ENCODE results near the gene ADH4. TPM values are rescaled to one million over a fixed set of nuclear protein-coding genes. Genes with fewer than 3 reads are reported as not detected.

The ADH4 gene
- total RNA-seq, 1 experiment from 2014 or later, result 0.10 TPM

DNA sequence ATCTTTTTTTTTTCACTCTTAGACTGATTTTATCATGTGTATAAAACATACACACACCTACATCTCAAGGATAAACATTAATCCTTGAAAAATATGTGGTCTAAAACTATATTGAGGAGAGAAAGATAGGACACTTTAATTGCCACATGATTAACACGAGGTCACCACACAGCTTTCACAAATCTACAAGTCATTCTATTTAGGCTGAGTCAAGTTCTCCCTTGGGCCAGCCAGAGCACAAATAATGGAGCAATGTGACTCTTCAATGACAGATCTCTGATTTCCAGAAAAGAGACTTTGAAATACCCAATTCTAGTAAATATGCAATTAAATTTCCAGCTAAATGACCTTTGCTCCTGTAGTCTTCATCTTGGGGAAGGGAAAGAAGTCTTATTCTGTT is 12.9 kb upstream of the ADH4 start:
- CTCF ChIA-PET, result no interaction called here
- H3K27ac ChIP-seq (ENCODE audit: low read length), result no peak overlapping the region
- intact Hi-C loops (cut with micrococcal nuclease; ENCODE audit: unreplicated experiment) (no loop called here), in situ Hi-C loops (cut with HindIII; ENCODE audit: low pct_unique_long_range_greater_than_20kb, low sequenced_read_pairs) (no loop called here)
- H3K27me3 ChIP-seq (ENCODE audit: control insufficient read depth, insufficient read depth, low read length), result no peaks in the 10 kb centered on the region
- H3K9me3 ChIP-seq (ENCODE audit: control insufficient read depth, insufficient read depth, low read depth, low read length), result no peaks in the 10 kb centered on the region
- no TSS peak for BruUV-seq (replicated peaks)
- POLR2A ChIA-PET, result interaction anchor here (0.7 kb wide), 1 partner anchor 12 kb away, joined by 5 read pairs; no protein-coding TSS in a partner anchor
- ATAC-seq, result no peak
- no peaks in the 10 kb centered on the region for H3K4me1 ChIP-seq (ENCODE audit: control insufficient read depth, insufficient read depth, low read length)
- H3K36me3 ChIP-seq (ENCODE audit: control insufficient read depth, insufficient read depth, low read length), result no peaks in the 10 kb centered on the region
- no peak overlapping the region for H3K4me3 ChIP-seq (ENCODE audit: low read depth in 2 of 2, low read length in 2 of 2)
- TF ChIP-seq SIN3A (IDR thresholded peaks at IDR 0.05; ENCODE audit: borderline replicate concordance, insufficient read depth, low read depth, low read length) (no peak), TCF7L2 (IDR thresholded peaks at IDR 0.05; ENCODE audit: low read depth, low read length) (no peak), POLR2AphosphoS5 (IDR thresholded peaks at IDR 0.05; ENCODE audit: low read depth, low read length) (no peak)
- TF ChIP-seq, protein P1, sequence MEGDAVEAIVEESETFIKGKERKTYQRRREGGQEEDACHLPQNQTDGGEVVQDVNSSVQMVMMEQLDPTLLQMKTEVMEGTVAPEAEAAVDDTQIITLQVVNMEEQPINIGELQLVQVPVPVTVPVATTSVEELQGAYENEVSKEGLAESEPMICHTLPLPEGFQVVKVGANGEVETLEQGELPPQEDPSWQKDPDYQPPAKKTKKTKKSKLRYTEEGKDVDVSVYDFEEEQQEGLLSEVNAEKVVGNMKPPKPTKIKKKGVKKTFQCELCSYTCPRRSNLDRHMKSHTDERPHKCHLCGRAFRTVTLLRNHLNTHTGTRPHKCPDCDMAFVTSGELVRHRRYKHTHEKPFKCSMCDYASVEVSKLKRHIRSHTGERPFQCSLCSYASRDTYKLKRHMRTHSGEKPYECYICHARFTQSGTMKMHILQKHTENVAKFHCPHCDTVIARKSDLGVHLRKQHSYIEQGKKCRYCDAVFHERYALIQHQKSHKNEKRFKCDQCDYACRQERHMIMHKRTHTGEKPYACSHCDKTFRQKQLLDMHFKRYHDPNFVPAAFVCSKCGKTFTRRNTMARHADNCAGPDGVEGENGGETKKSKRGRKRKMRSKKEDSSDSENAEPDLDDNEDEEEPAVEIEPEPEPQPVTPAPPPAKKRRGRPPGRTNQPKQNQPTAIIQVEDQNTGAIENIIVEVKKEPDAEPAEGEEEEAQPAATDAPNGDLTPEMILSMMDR (IDR thresholded peaks at IDR 0.05), result no peak
- TF ChIP-seq, protein P2, sequence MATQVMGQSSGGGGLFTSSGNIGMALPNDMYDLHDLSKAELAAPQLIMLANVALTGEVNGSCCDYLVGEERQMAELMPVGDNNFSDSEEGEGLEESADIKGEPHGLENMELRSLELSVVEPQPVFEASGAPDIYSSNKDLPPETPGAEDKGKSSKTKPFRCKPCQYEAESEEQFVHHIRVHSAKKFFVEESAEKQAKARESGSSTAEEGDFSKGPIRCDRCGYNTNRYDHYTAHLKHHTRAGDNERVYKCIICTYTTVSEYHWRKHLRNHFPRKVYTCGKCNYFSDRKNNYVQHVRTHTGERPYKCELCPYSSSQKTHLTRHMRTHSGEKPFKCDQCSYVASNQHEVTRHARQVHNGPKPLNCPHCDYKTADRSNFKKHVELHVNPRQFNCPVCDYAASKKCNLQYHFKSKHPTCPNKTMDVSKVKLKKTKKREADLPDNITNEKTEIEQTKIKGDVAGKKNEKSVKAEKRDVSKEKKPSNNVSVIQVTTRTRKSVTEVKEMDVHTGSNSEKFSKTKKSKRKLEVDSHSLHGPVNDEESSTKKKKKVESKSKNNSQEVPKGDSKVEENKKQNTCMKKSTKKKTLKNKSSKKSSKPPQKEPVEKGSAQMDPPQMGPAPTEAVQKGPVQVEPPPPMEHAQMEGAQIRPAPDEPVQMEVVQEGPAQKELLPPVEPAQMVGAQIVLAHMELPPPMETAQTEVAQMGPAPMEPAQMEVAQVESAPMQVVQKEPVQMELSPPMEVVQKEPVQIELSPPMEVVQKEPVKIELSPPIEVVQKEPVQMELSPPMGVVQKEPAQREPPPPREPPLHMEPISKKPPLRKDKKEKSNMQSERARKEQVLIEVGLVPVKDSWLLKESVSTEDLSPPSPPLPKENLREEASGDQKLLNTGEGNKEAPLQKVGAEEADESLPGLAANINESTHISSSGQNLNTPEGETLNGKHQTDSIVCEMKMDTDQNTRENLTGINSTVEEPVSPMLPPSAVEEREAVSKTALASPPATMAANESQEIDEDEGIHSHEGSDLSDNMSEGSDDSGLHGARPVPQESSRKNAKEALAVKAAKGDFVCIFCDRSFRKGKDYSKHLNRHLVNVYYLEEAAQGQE (IDR thresholded peaks at IDR 0.05; ENCODE audit: insufficient read depth in 1 of 2, low read depth in 2 of 2, low read length in 1 of 2), result no peak
- no peak for DNase-seq (ENCODE audit: low read depth, low spot score)

DNA sequence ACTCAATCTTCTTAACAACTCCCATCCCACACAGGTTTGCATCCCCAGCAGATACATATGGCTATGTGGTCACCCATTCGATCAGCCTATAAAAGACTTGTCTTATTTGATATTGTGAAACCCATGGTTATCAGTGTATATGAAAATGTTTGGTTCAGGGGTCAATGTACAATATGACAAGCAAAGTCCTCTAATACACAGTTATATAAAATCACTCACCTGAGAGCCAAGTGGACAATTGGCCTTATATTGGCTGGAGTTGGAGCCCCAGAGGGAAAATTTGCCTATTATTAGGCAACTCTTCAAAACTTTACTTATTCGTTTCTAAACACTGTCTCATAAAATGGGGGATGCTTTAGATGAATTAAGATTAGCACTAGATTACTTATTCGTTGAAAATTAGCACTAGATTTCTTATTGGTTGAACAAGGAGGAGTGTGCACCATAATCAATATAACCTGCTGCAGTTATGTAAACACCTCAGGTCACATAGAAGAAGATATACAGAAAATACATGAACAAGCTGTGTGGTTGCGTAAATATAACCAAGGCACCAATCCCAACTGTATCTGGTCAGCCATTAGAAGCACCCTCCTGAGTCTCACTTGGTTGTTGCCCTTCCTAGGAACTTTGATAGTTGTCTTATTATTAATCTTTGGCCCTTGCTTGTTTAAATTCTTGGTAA is 10.7 kb upstream of the ADH4 start:
- H3K4me3 ChIP-seq (ENCODE audit: low read depth in 2 of 2, low read length in 2 of 2), result no peak overlapping the region
- TF ChIP-seq SIN3A (IDR thresholded peaks at IDR 0.05; ENCODE audit: borderline replicate concordance, insufficient read depth, low read depth, low read length) (no peak), TCF7L2 (IDR thresholded peaks at IDR 0.05; ENCODE audit: low read depth, low read length) (no peak), POLR2AphosphoS5 (IDR thresholded peaks at IDR 0.05; ENCODE audit: low read depth, low read length) (no peak)
- TF ChIP-seq, protein P2 (IDR thresholded peaks at IDR 0.05; ENCODE audit: insufficient read depth in 1 of 2, low read depth in 2 of 2, low read length in 1 of 2), result no peak
- TF ChIP-seq, protein P1 (IDR thresholded peaks at IDR 0.05), result no peak
- H3K27ac ChIP-seq (ENCODE audit: low read length), result no peak overlapping the region
- no peaks in the 10 kb centered on the region for H3K4me1 ChIP-seq (ENCODE audit: control insufficient read depth, insufficient read depth, low read length)
- intact Hi-C loops (cut with micrococcal nuclease; ENCODE audit: unreplicated experiment), result no loop called here
- BruUV-seq (replicated peaks), result no TSS peak
- no peaks in the 10 kb centered on the region for H3K27me3 ChIP-seq (ENCODE audit: control insufficient read depth, insufficient read depth, low read length)
- H3K36me3 ChIP-seq (ENCODE audit: control insufficient read depth, insufficient read depth, low read length), result no peaks in the 10 kb centered on the region
- ChIA-PET POLR2A (no interaction called here), CTCF (no interaction called here)
- no peaks in the 10 kb centered on the region for H3K9me3 ChIP-seq (ENCODE audit: control insufficient read depth, insufficient read depth, low read depth, low read length)
- DNase-seq (ENCODE audit: low read depth, low spot score), result no peak
- no peak for ATAC-seq
- in situ Hi-C loops (cut with HindIII; ENCODE audit: low pct_unique_long_range_greater_than_20kb, low sequenced_read_pairs), result no loop called here
